Hepatocyte (in vitro differentiated cells): ENCODE data around the gene JAKMIP1. TPM values are rescaled to one million over a fixed set of nuclear protein-coding genes. Genes with fewer than 3 reads are reported as not detected.

Source experiments
- DNase-seq: peaks from one replicate; pipeline ENCODE4 v3.0.0-alpha.2; 2016; ENCODE audit warnings: low spot score
- H2AFZ ChIP-seq: fragments of 200-600 bp; sonication (generic); 2 replicates; pipeline ENCODE4 v1.6.0; 2016; ENCODE audit warnings: antibody characterized with exemption, mild to moderate bottlenecking
- H3K27ac ChIP-seq: fragments of 200-600 bp; sonication (generic); 2 replicates; pipeline ENCODE4 v1.5.1; 2016; ENCODE audit warnings: mild to moderate bottlenecking
- H3K27me3 ChIP-seq: fragments of 200-600 bp; sonication (generic); 2 replicates; pipeline ENCODE4 v1.6.1; 2016
- H3K36me3 ChIP-seq: fragments of 200-600 bp; sonication (generic); replicated peaks from 2 replicates; pipeline ENCODE4 v1.5.1; 2016; ENCODE audit warnings: low read depth; ENCODE audit not compliant: insufficient read depth
- H3K4me1 ChIP-seq: fragments of 200-600 bp; sonication (generic); 2 replicates; pipeline ENCODE4 v1.5.1; 2016; ENCODE audit warnings: mild to moderate bottlenecking, moderate library complexity; ENCODE audit not compliant: insufficient read depth
- H3K4me2 ChIP-seq: fragments of 200-600 bp; sonication (generic); 2 replicates; pipeline ENCODE4 v1.6.0; 2016
- H3K4me3 ChIP-seq: fragments of 200-600 bp; sonication (generic); 2 replicates; pipeline ENCODE4 v1.5.1; 2016; ENCODE audit warnings: mild to moderate bottlenecking
- H3K79me2 ChIP-seq: fragments of 200-600 bp; sonication (generic); 2 replicates; pipeline ENCODE4 v1.6.0; 2017; ENCODE audit warnings: mild to moderate bottlenecking
- H3K9me2 ChIP-seq: fragments of 200-600 bp; sonication (generic); replicated peaks from 2 replicates; pipeline ENCODE4 v1.6.0; 2017; ENCODE audit warnings: mild to moderate bottlenecking; ENCODE audit not compliant: insufficient read depth
- H3K9me3 ChIP-seq: fragments of 200-600 bp; sonication (generic); 2 replicates; pipeline ENCODE4 v1.5.1; 2016; ENCODE audit warnings: low read depth, mild to moderate bottlenecking
- H4K20me1 ChIP-seq: fragments of 200-600 bp; sonication (generic); 2 replicates; pipeline ENCODE4 v1.6.0; 2016; ENCODE audit warnings: mild to moderate bottlenecking; ENCODE audit not compliant: insufficient read depth, poor library complexity, severe bottlenecking
- CTCF ChIP-seq: fragments of 200-600 bp; sonication (generic); IDR thresholded peaks from 2 replicates; pipeline ENCODE4 v1.5.1; 2016; ENCODE audit warnings: antibody characterized with exemption, mild to moderate bottlenecking; ENCODE audit not compliant: poor library complexity
- EZH2 ChIP-seq: fragments of 200-600 bp; sonication (generic); IDR thresholded peaks from 2 replicates; pipeline ENCODE4 v1.6.1; 2016; ENCODE audit warnings: antibody characterized with exemption, mild to moderate bottlenecking, borderline replicate concordance
- EZH2phosphoT487 ChIP-seq: fragments of 200-600 bp; sonication (generic); IDR thresholded peaks from one replicate; pipeline ENCODE4 v1.6.1; 2018; ENCODE audit warnings: antibody characterized with exemption, mild to moderate bottlenecking, low read depth, moderate library complexity; ENCODE audit not compliant: unreplicated experiment, severe bottlenecking
- WGBS: methylation state at CpG from one replicate; pipeline ENCODE4 v1.1.6; 2016; ENCODE audit warnings: low lambda C conversion rate; ENCODE audit errors: missing lambda C conversion rate; 5-methylcytosine and 5-hydroxymethylcytosine counted together
- polyA plus RNA-seq: library from polyadenylated mRNA; unstranded; fragments of >200 nt; fragmentation: Nextera tagmentation; extraction: Ambion mirVana; gene quantifications from 2 replicates; pipeline ENCODE4 v1.2.1, GENCODE V29; 2016
- total RNA-seq: library from RNA; depleted of rRNA; stranded (reverse); fragments of >200 nt; gene quantifications from 2 replicates; pipeline ENCODE4 v1.2.3, GENCODE V29; 2014

Gene JAKMIP1
- total and polyA plus RNA-seq, 2 experiments from 2014 or later, result not detected

GRCh38 chr4:6012200-6012599 is 188.1 kb downstream of the JAKMIP1 start:
- H3K4me2 ChIP-seq, result no peak overlapping the region
- H3K4me1 ChIP-seq, result no peaks in the 10 kb centered on the region
- H3K9me2 ChIP-seq, result no peaks in the 10 kb centered on the region
- no peak overlapping the region for H3K27ac ChIP-seq
- no peak overlapping the region for H2AFZ ChIP-seq
- H3K9me3 ChIP-seq, result no peaks in the 10 kb centered on the region
- no peaks in the 10 kb centered on the region for H4K20me1 ChIP-seq
- H3K36me3 ChIP-seq, result no peaks in the 10 kb centered on the region
- H3K27me3 ChIP-seq, result peaks cover 33% of the 10 kb centered on the region
- TF ChIP-seq EZH2 (no peak), CTCF (no peak), EZH2phosphoT487 (no peak)
- H3K4me3 ChIP-seq, result no peak overlapping the region
- no peak for DNase-seq
- H3K79me2 ChIP-seq, result no peaks in the 10 kb centered on the region
- 73% methylated on average over 5 of the region's 5 CpGs for WGBS

- DNase-seq, result no peak
- Histone ChIP-seq H2AFZ (no peak overlapping the region), H3K27me3 (peaks cover 38% of the 10 kb centered on the region), H3K4me3 (no peak overlapping the region), H3K36me3 (no peaks in the 10 kb centered on the region), H4K20me1 (no peaks in the 10 kb centered on the region), H3K9me3 (no peaks in the 10 kb centered on the region), H3K4me2 (no peak overlapping the region), H3K27ac (no peak overlapping the region), H3K79me2 (no peaks in the 10 kb centered on the region), H3K9me2 (no peaks in the 10 kb centered on the region), H3K4me1 (no peaks in the 10 kb centered on the region)
- 73% methylated on average over 8 of the region's 8 CpGs for WGBS
- TF ChIP-seq EZH2, result no peak
- no peak for TF ChIP-seq EZH2phosphoT487
- TF ChIP-seq CTCF, result no peak
Observed at GRCh38 chr4:6011686-6012085, 188.7 kb downstream of the JAKMIP1 start.

GRCh38 chr4:6011271-6011671 is 189.1 kb downstream of the JAKMIP1 start:
- Histone ChIP-seq H3K27ac (no peak overlapping the region), H3K79me2 (no peaks in the 10 kb centered on the region), H3K4me1 (no peaks in the 10 kb centered on the region), H3K36me3 (no peaks in the 10 kb centered on the region), H4K20me1 (no peaks in the 10 kb centered on the region), H3K4me3 (no peak overlapping the region), H3K4me2 (no peak overlapping the region), H3K9me2 (no peaks in the 10 kb centered on the region), H2AFZ (no peak overlapping the region), H3K9me3 (no peaks in the 10 kb centered on the region), H3K27me3 (peaks cover 42% of the 10 kb centered on the region)
- TF ChIP-seq EZH2phosphoT487, result no peak
- no peak for TF ChIP-seq EZH2
- TF ChIP-seq CTCF, result no peak
- no peak for DNase-seq
- 86% methylated on average over 10 of the region's 12 CpGs for WGBS

- DNase-seq, result no peak
- H3K4me2 ChIP-seq, result no peak overlapping the region
- no peaks in the 10 kb centered on the region for H3K4me1 ChIP-seq
- no peak overlapping the region for H3K27ac ChIP-seq
- H3K36me3 ChIP-seq, result no peaks in the 10 kb centered on the region
- peaks cover 46% of the 10 kb centered on the region for H3K27me3 ChIP-seq
- no peaks in the 10 kb centered on the region for H3K79me2 ChIP-seq
- TF ChIP-seq EZH2phosphoT487 (no peak), EZH2 (no peak), CTCF (no peak)
- H3K9me3 ChIP-seq, result no peaks in the 10 kb centered on the region
- H2AFZ ChIP-seq, result no peak overlapping the region
- WGBS, result 90% methylated on average over 3 of the region's 3 CpGs
- H3K9me2 ChIP-seq, result no peaks in the 10 kb centered on the region
- no peak overlapping the region for H3K4me3 ChIP-seq
- H4K20me1 ChIP-seq, result no peaks in the 10 kb centered on the region
Observed at GRCh38 chr4:6010789-6011188, 189.6 kb downstream of the JAKMIP1 start.
